Mesenchymal stem cell (in vitro differentiated cells and primary cell): ENCODE measurements around the gene DOP1A.

Experiments used
- DNase-seq: peaks from one replicate; pipeline ENCODE4 v3.0.0-alpha.2; 2013
- H2AFZ ChIP-seq: one replicate; pipeline ENCODE4 v1.6.1; 2013; ENCODE audit warnings: low read depth, mild to moderate bottlenecking, control low read depth, inconsistent platforms, low read length, moderate library complexity
- H2AK5ac ChIP-seq: 2 replicates; pipeline ENCODE4 v1.6.1; 2013; ENCODE audit warnings: low read length, moderate library complexity, mild to moderate bottlenecking, inconsistent platforms; ENCODE audit not compliant: severe bottlenecking
- H2BK120ac ChIP-seq: one replicate; pipeline ENCODE4 v1.6.1; 2013; ENCODE audit warnings: low read depth, mild to moderate bottlenecking, inconsistent platforms, low read length, moderate library complexity
- H2BK12ac ChIP-seq, 2 experiments: one replicate each; pipeline ENCODE4 v1.6.1; 2013; ENCODE audit warnings: inconsistent platforms in 2 of 2, low read length in 2 of 2, mild to moderate bottlenecking in 2 of 2, moderate library complexity in 2 of 2, control low read depth in 1 of 2
- H2BK15ac ChIP-seq: one replicate; pipeline ENCODE4 v1.6.1; 2013; ENCODE audit warnings: mild to moderate bottlenecking, low read depth, inconsistent platforms; ENCODE audit not compliant: poor library complexity, severe bottlenecking
- H2BK5ac ChIP-seq: 2 replicates; pipeline ENCODE4 v1.6.1; 2013; ENCODE audit warnings: low read depth, mild to moderate bottlenecking, low read length, control low read depth, inconsistent platforms; ENCODE audit not compliant: poor library complexity, severe bottlenecking
- H3K14ac ChIP-seq, 2 experiments: one replicate each; pipeline ENCODE4 v1.6.1; 2013; ENCODE audit warnings: inconsistent platforms in 2 of 2, low read length in 2 of 2, control low read depth in 1 of 2, mild to moderate bottlenecking in 1 of 2, moderate library complexity in 1 of 2
- H3K18ac ChIP-seq, 2 experiments: one replicate each; pipeline ENCODE4 v1.6.1; 2013; ENCODE audit warnings: inconsistent platforms in 2 of 2, low read length in 2 of 2, control low read depth in 1 of 2, low read depth in 1 of 2, mild to moderate bottlenecking in 1 of 2
- H3K23ac ChIP-seq, 2 experiments: one replicate each; pipeline ENCODE4 v1.6.1; 2013; ENCODE audit warnings: inconsistent platforms in 2 of 2, low read length in 2 of 2, mild to moderate bottlenecking in 2 of 2, moderate library complexity in 2 of 2, control low read depth in 1 of 2
- H3K27ac ChIP-seq: 2 replicates; pipeline ENCODE4 v1.5.1; 2013; ENCODE audit warnings: mild to moderate bottlenecking, moderate library complexity, low read length, control low read depth, inconsistent platforms; ENCODE audit not compliant: poor library complexity, severe bottlenecking
- H3K27me3 ChIP-seq, 2 experiments: 2 replicates each; pipeline versions ENCODE4 v1.6.1 to v1.7.0; 2013; ENCODE audit warnings: low read length in 2 of 2, mild to moderate bottlenecking in 2 of 2, moderate library complexity in 2 of 2, control low read depth in 1 of 2, inconsistent platforms in 1 of 2; ENCODE audit not compliant: control insufficient read depth in 1 of 2, insufficient read depth in 1 of 2
- H3K36me3 ChIP-seq, 2 experiments: 2 replicates each; pipeline versions ENCODE4 v1.6.1 to v1.7.0; 2013; ENCODE audit warnings: low read length in 2 of 2, control low read depth in 1 of 2, inconsistent platforms in 1 of 2, low read depth in 1 of 2, mild to moderate bottlenecking in 1 of 2; ENCODE audit not compliant: insufficient read depth in 2 of 2, control insufficient read depth in 1 of 2
- H3K4ac ChIP-seq, 2 experiments: one replicate each; pipeline ENCODE4 v1.6.1; 2013; ENCODE audit warnings: inconsistent platforms in 2 of 2, low read length in 2 of 2, mild to moderate bottlenecking in 2 of 2, moderate library complexity in 2 of 2, control low read depth in 1 of 2, low read depth in 1 of 2
- H3K4me1 ChIP-seq: 2 replicates; pipeline ENCODE4 v1.6.1; 2013; ENCODE audit warnings: low read depth, low read length, control low read depth; ENCODE audit not compliant: control insufficient read depth, insufficient read depth
- H3K4me2 ChIP-seq: 2 replicates; pipeline ENCODE4 v1.6.1; 2013; ENCODE audit warnings: low read length, mild to moderate bottlenecking, inconsistent platforms; ENCODE audit not compliant: poor library complexity, severe bottlenecking
- H3K4me3 ChIP-seq, 2 experiments: 2 replicates each; pipeline versions ENCODE4 v1.5.1 to v1.7.0; 2013; ENCODE audit warnings: low read length in 2 of 2, mild to moderate bottlenecking in 2 of 2, control low read depth in 1 of 2, low read depth in 1 of 2; ENCODE audit not compliant: insufficient read depth in 1 of 2
- H3K79me1 ChIP-seq: replicated peaks from 2 replicates; pipeline ENCODE4 v1.6.1; 2013; ENCODE audit warnings: mild to moderate bottlenecking, control low read depth, low read length, inconsistent platforms; ENCODE audit not compliant: poor library complexity, severe bottlenecking
- H3K9ac ChIP-seq: 2 replicates; pipeline ENCODE4 v1.7.0; 2013; ENCODE audit warnings: mild to moderate bottlenecking, low read length, moderate library complexity
- H3K9me3 ChIP-seq: 2 replicates; pipeline ENCODE4 v1.7.0; 2013; ENCODE audit warnings: mild to moderate bottlenecking, low read length; ENCODE audit not compliant: control insufficient read depth
- H4K8ac ChIP-seq: one replicate; pipeline ENCODE4 v1.6.1; 2013; ENCODE audit warnings: inconsistent platforms, mild to moderate bottlenecking, low read length, moderate library complexity
- H4K91ac ChIP-seq: one replicate; pipeline ENCODE4 v1.6.1; 2013; ENCODE audit warnings: mild to moderate bottlenecking, low read length, inconsistent platforms
- WGBS: methylation state at CpG from one replicate; pipeline ENCODE4 v1.1.7; 2013; ENCODE audit warnings: mixed read lengths; 5-methylcytosine and 5-hydroxymethylcytosine counted together

DOP1A gene

DNA sequence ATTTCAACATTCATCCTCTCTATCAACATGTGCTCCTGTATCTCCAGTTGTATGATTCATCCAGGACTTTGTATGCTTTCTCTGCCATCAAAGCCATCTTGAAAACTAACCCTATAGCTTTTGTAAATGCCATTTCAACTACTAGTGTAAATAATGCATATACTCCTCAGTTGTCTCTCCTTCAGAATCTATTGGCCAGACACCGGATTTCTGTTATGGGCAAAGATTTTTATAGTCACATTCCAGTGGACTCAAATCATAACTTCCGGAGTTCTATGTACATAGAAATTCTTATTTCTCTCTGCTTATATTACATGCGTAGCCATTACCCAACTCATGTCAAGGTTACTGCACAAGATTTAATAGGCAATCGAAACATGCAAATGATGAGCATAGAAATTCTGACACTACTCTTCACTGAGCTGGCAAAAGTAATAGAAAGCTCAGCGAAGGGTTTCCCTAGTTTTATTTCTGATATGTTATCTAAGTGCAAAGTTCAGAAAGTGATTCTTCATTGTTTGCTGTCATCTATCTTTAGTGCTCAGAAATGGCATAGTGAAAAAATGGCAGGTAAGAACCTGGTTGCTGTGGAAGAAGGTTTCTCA lies 70.7 kb downstream of the DOP1A start:
- H3K4me2 ChIP-seq = no peak overlapping the region
- H3K14ac ChIP-seq = no peak overlapping the region
- H4K91ac ChIP-seq = no peak overlapping the region
- H2BK12ac ChIP-seq = no peak overlapping the region
- H3K18ac ChIP-seq = no peak overlapping the region
- H3K4me1 ChIP-seq = no peaks in the 10 kb centered on the region
- H3K27ac ChIP-seq = no peak overlapping the region
- H2BK15ac ChIP-seq = no peak overlapping the region
- no peak overlapping the region for H2AK5ac ChIP-seq
- H3K36me3 ChIP-seq = peaks cover 0 to 87% of the 10 kb centered on the region in 2 experiments
- H2AFZ ChIP-seq = no peak overlapping the region
- no peaks in the 10 kb centered on the region for H3K27me3 ChIP-seq
- H4K8ac ChIP-seq = no peak overlapping the region
- no peaks in the 10 kb centered on the region for H3K79me1 ChIP-seq
- WGBS = over 99% methylated on average over 5 of the region's 5 CpGs
- no peak overlapping the region for H3K4ac ChIP-seq
- H2BK120ac ChIP-seq = no peak overlapping the region
- no peak overlapping the region for H3K23ac ChIP-seq
- no peak for DNase-seq
- no peak overlapping the region for H3K9ac ChIP-seq
- H3K9me3 ChIP-seq = no peaks in the 10 kb centered on the region
- H3K4me3 ChIP-seq = no peak overlapping the region
- no peak overlapping the region for H2BK5ac ChIP-seq

GRCh38 chr6:83138758-83139157 lies 71.3 kb downstream of the DOP1A start:
- Histone ChIP-seq H3K14ac (no peak overlapping the region), H2BK15ac (no peak overlapping the region), H3K36me3 (peaks cover 0 to 93% of the 10 kb centered on the region in 2 experiments), H3K27me3 (no peaks in the 10 kb centered on the region), H3K4ac (no peak overlapping the region), H3K9me3 (no peaks in the 10 kb centered on the region), H3K4me1 (no peaks in the 10 kb centered on the region), H4K8ac (no peak overlapping the region), H3K4me2 (no peak overlapping the region), H2AK5ac (no peak overlapping the region), H3K4me3 (no peak overlapping the region), H3K79me1 (no peaks in the 10 kb centered on the region), H3K18ac (no peak overlapping the region), H3K27ac (no peak overlapping the region), H2BK5ac (no peak overlapping the region), H4K91ac (no peak overlapping the region), H3K9ac (no peak overlapping the region), H2BK12ac (no peak overlapping the region), H3K23ac (no peak overlapping the region), H2AFZ (no peak overlapping the region), H2BK120ac (no peak overlapping the region)
- WGBS = no CpG with 5 or more reads among the region's 3 CpGs
- no peak for DNase-seq

DNA sequence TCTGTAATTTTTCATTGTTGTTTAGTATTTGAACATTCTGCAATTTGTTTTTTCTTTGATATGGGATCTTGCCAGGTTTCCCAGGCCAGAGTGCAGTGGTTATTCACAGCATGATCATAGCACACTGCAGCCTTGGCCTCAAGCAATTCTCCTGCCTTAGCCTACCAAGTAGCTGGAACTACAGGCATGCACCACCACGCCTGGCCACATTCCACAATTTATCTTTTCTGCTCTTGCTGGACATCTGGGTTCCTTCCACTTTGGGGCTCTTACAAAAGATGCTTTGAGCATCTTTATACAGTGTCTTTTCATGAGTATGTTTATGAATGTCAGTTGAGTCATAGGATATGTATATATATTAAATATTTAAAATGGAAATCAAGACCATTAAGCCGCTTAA lies 83.6 kb downstream of the DOP1A start:
- Histone ChIP-seq H3K36me3 (peaks cover 10 to 79% of the 10 kb centered on the region in 2 experiments), H2BK15ac (no peak overlapping the region), H2AK5ac (no peak overlapping the region), H3K4me1 (no peaks in the 10 kb centered on the region), H3K4ac (no peak overlapping the region), H4K91ac (no peak overlapping the region), H3K4me2 (no peak overlapping the region), H3K9me3 (no peaks in the 10 kb centered on the region), H3K14ac (no peak overlapping the region), H3K79me1 (no peaks in the 10 kb centered on the region), H3K23ac (no peak overlapping the region), H4K8ac (no peak overlapping the region), H2AFZ (no peak overlapping the region), H2BK5ac (no peak overlapping the region), H2BK120ac (no peak overlapping the region), H3K4me3 (no peak overlapping the region), H3K27me3 (no peaks in the 10 kb centered on the region), H3K9ac (no peak overlapping the region), H3K18ac (no peak overlapping the region), H2BK12ac (no peak overlapping the region), H3K27ac (no peak overlapping the region)
- DNase-seq = peak; percentile 14
- WGBS = 95% methylated on average over 2 of the region's 2 CpGs

- WGBS = no CpG with 5 or more reads among the region's 1 CpG
- Histone ChIP-seq H3K4ac (no peak overlapping the region), H3K14ac (no peak overlapping the region)
Measured at GRCh38 chr6:83152913-83153312, 85.4 kb downstream of the DOP1A start.

More at GRCh38 chr6:83152913-83153312, 85.4 kb downstream of the DOP1A start:
- peaks cover 2% of the 10 kb centered on the region for H3K79me1 ChIP-seq
- no peak for DNase-seq
- H2AFZ ChIP-seq = no peak overlapping the region
- H2BK15ac ChIP-seq = no peak overlapping the region
- no peak overlapping the region for H2BK12ac ChIP-seq
- H2AK5ac ChIP-seq = no peak overlapping the region
- H3K4me2 ChIP-seq = no peak overlapping the region
- no peaks in the 10 kb centered on the region for H3K9me3 ChIP-seq
- H3K36me3 ChIP-seq = peaks cover 10 to 84% of the 10 kb centered on the region in 2 experiments
- no peak overlapping the region for H3K23ac ChIP-seq
- no peaks in the 10 kb centered on the region for H3K4me1 ChIP-seq
- no peaks in the 10 kb centered on the region for H3K27me3 ChIP-seq
- no peak overlapping the region for H2BK5ac ChIP-seq
- H4K8ac ChIP-seq = no peak overlapping the region
- H3K9ac ChIP-seq = no peak overlapping the region
- no peak overlapping the region for H3K18ac ChIP-seq
- H3K27ac ChIP-seq = no peak overlapping the region
- no peak overlapping the region for H4K91ac ChIP-seq
- no peak overlapping the region for H3K4me3 ChIP-seq
- no peak overlapping the region for H2BK120ac ChIP-seq
